ENCODE results near the gene OR5AU1. TPM values are rescaled to one million over a fixed set of nuclear protein-coding genes. Genes with fewer than 3 reads are reported as not detected.

Gene OR5AU1
- total and polyA plus RNA-seq, 8 donors = under 0.01 TPM; not detected in 7

DNA sequence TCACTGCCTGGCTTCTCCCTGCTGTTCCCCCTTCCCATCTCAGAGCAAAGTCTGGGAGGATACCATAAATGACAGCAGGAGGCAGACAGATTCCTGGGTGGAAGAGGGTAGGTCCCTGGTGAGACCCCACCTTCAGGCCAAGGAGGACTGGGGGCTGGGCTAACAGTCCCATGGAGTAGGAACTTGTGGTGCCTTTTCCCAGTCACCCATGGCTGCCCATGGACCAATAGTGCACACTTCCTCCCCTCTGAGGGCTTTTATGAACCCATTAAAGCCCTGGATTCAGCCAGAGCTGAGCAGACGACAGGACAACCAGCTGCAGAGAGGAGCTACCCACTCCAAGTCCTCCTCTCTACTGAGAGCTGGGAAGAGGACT is 36.6 kb upstream of the OR5AU1 start:
- peaks cover 6 to 19% (median 13%) of the 10 kb centered on the region in 4 donors for H3K4me1 ChIP-seq
- peak overlapping the region; percentile 34 to 48 (median 41) for H3K4me3 ChIP-seq
- no peak for TF ChIP-seq POLR2AphosphoS5 (IDR thresholded peaks at IDR 0.05)
- TF ChIP-seq POLR2A (IDR thresholded peaks at IDR 0.05) = no peak
- TF ChIP-seq CTCF (IDR thresholded peaks at IDR 0.05) = no peak
- TF ChIP-seq EP300 (IDR thresholded peaks at IDR 0.05) = no peak
- WGBS, 5 donors = 27 to 50% (median 31%) methylated on average over 1 of the region's 1 CpG
- H3K27ac ChIP-seq = no peak overlapping the region
- DNase-seq = no peak
- no peaks in the 10 kb centered on the region for H3K27me3 ChIP-seq
- H3K9me3 ChIP-seq = peaks cover 0 to 4% (median 0%) of the 10 kb centered on the region in 4 donors
- no peaks in the 10 kb centered on the region for H3K36me3 ChIP-seq
- intact Hi-C loops (cut with DNase I; ENCODE audit: low total_unique reads) = no loop called here

- H3K4me3 ChIP-seq = peak overlapping the region; percentile 34 to 48 (median 41)
- H3K27ac ChIP-seq = no peak overlapping the region
Observed at GRCh38 chr14:21191809-21192446, 36.1 kb upstream of the OR5AU1 start.

DNA sequence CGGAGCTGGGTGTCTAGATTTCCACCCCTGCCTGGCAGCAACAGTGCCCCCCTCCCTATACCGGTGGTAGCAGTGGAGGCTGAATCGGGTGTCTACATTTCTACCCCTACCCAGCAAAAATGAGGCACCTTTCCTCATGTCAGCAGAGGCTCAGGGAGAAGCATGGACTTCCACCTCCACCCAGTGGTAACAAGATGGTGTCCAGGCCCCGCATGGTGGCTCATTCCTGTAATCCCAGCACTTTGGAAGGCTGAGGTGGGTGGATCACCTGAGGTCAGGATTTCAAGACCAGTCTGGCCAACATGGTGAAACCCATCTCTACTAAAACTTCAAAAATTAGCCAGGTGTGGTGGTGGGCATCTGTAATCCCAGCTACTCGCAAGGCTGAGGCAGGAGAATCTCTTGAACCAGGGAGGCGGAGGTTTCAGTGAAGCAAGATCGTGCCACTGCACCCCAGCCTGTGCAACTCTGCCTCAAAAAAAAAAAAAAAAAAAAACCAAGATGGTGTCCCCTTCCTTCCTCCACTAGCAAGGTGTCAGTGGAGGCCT is 35.5 kb upstream of the OR5AU1 start:
- 78 to 91% (median 86%) methylated on average over 6 to 7 of the region's 7 CpGs for WGBS, 5 donors
- peak overlapping the region; percentile 34 to 48 (median 41) for H3K4me3 ChIP-seq
- intact Hi-C loops (cut with DNase I; ENCODE audit: low total_unique reads) = no loop called here

More at GRCh38 chr14:21191809-21192446, 36.1 kb upstream of the OR5AU1 start:
- peak; percentile 79 to 83 for DNase-seq
- 5 to 12% (median 9%) methylated on average over 10 to 19 of the region's 19 CpGs for WGBS, 5 donors
- TF ChIP-seq EP300 (IDR thresholded peaks at IDR 0.05) = no peak
- no peak for TF ChIP-seq CTCF (IDR thresholded peaks at IDR 0.05)
- TF ChIP-seq POLR2AphosphoS5 (IDR thresholded peaks at IDR 0.05) = peak in 2 of 3 donors; percentile 5 to 9
- TF ChIP-seq POLR2A (IDR thresholded peaks at IDR 0.05) = no peak
- no peaks in the 10 kb centered on the region for H3K27me3 ChIP-seq
- no peaks in the 10 kb centered on the region for H3K36me3 ChIP-seq
- no peaks in the 10 kb centered on the region for H3K9me3 ChIP-seq
- intact Hi-C loops (cut with DNase I; ENCODE audit: low total_unique reads) = no loop called here
- peaks cover 6 to 19% (median 13%) of the 10 kb centered on the region in 4 donors for H3K4me1 ChIP-seq

DNA sequence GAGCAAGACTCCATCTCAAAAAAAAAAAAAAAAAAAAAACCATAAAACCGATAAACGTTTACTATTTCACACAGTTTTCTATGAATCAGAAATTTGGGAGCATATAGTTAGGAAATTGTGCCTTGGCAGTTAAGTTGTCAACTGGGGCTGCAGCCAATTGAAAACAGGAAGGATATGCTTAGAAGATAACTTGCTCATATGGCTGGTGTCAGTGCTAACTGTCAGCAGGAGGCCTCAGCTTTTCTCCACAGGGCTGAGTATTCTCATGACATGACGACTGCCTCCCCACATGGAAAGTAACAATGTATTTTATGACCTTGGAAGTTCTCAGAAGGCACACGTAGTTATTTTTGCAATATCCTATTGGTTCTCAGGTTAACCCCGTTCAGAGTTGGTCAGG is 29.6 kb upstream of the OR5AU1 start:
- H3K36me3 ChIP-seq = no peaks in the 10 kb centered on the region
- intact Hi-C loops (cut with DNase I; ENCODE audit: low total_unique reads) = no loop called here
- no peaks in the 10 kb centered on the region for H3K4me1 ChIP-seq
- H3K9me3 ChIP-seq = peaks cover 0 to 10% (median 7%) of the 10 kb centered on the region in 4 donors
- H3K27me3 ChIP-seq = peaks cover 0 to 6% (median 0%) of the 10 kb centered on the region in 3 donors
- no peak overlapping the region for H3K4me3 ChIP-seq
- TF ChIP-seq POLR2AphosphoS5 (IDR thresholded peaks at IDR 0.05) (no peak), EP300 (IDR thresholded peaks at IDR 0.05) (no peak)
- no peak overlapping the region for H3K27ac ChIP-seq
- WGBS, 5 donors = 45 to 62% (median 60%) methylated on average over 5 of the region's 5 CpGs
- no peak for DNase-seq

More for the DNA sequence above, 35.5 kb upstream of the OR5AU1 start:
- Histone ChIP-seq H3K9me3 (no peaks in the 10 kb centered on the region), H3K27me3 (no peaks in the 10 kb centered on the region), H3K27ac (no peak overlapping the region), H3K4me1 (peaks cover 6 to 19% (median 13%) of the 10 kb centered on the region in 4 donors), H3K36me3 (no peaks in the 10 kb centered on the region)
- TF ChIP-seq CTCF (IDR thresholded peaks at IDR 0.05) = no peak
- TF ChIP-seq POLR2A (IDR thresholded peaks at IDR 0.05) = no peak
- TF ChIP-seq POLR2AphosphoS5 (IDR thresholded peaks at IDR 0.05) = no peak
- DNase-seq = no peak

GRCh38 chr14:21184254-21184653 is 28.4 kb upstream of the OR5AU1 start:
- H3K36me3 ChIP-seq = no peaks in the 10 kb centered on the region
- no peak overlapping the region for H3K4me3 ChIP-seq
- TF ChIP-seq CTCF (IDR thresholded peaks at IDR 0.05) = no peak
- TF ChIP-seq POLR2AphosphoS5 (IDR thresholded peaks at IDR 0.05) = peak in 1 of 3 donors; percentile 2
- peaks cover 0 to 6% (median 0%) of the 10 kb centered on the region in 3 donors for H3K27me3 ChIP-seq
- H3K27ac ChIP-seq = no peak overlapping the region
- no peaks in the 10 kb centered on the region for H3K4me1 ChIP-seq
- WGBS, 5 donors = 52 to 73% (median 58%) methylated on average over 1 of the region's 1 CpG
- intact Hi-C loops (cut with DNase I; ENCODE audit: low total_unique reads) = no loop called here
- DNase-seq = no peak
- H3K9me3 ChIP-seq = peaks cover 0 to 10% (median 7%) of the 10 kb centered on the region in 4 donors

Measured in stomach (tissue), 9 donors.